GM19328 (cell line): ENCODE measurements around the gene ARHGAP24.
A peak's percentile ranks its signal among the peaks of the same experiment; 100 is the strongest.
"Not testable (repeated sequence)": the region's sequence is repeated elsewhere in the genome, so short reads cannot be mapped to it uniquely, and the experiment has no call there.

Source experiments
- ATAC-seq: cut with Tn5 transposase; IDR thresholded peaks from one replicate; pipeline ENCODE4 v1.9.1; 2021; ENCODE audit warnings: mild to moderate bottlenecking, moderate library complexity; ENCODE audit not compliant: unreplicated experiment

Gene ARHGAP24

GRCh38 chr4:85482010-85482738 is 7.2 kb downstream of the ARHGAP24 start:
- no peak for ATAC-seq

GRCh38 chr4:85486425-85487086 is 11.6 kb downstream of the ARHGAP24 start:
- no peak for ATAC-seq

DNA sequence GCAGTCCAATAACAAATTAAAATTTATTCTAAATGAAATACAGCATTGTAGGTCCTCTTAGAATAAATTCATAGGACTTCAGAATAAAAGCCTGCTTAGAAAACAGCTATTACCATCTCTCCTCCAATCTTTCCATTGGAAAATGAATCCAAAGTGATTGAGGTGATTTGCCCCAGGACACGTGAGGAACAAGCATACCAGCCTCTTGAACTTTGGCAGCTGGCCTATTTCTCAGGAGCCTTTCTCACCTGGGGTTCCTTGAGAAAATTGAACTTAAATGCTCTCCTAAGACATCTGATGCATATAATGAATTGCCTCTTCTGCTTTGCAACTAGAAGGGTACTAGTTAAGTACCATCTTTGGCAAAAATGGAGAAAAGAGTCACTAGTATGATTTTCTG is 13.5 kb downstream of the ARHGAP24 start:
- ATAC-seq = no peak

DNA sequence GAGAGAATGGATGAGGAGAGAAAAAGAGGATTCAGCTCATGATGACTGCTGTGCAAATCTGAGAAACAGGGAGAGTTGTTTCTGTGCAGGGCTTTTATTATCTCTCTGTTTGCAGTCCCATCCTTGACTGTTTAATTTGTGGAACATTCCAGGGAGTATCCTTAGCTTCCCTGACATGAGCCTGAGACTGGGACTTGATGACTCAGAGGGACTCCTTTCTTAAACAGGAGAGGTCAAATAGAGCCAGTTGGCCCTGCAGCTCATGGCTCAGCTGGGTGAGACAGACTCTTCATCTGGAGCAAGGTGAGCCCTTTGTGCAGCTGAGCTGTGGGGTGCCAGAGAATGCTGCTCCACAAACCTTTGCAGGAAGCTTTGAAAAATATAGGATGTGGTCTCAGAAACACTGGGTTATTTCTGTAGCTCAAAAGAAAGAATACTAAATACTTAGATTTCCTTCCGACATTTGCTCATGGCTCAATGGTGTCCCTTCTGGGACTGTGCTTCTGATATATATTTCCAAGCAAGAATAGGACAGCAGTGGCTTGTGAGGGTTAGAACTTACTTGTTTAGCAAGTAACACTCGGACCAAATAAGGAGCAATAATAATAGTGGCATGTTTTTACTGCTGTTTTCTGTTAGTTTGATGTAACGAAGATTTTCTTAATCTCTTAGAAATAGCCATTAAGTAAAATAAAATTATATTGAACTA is 14.5 kb downstream of the ARHGAP24 start:
- ATAC-seq = no peak

- no peak for ATAC-seq
Measured at GRCh38 chr4:85491527-85491926, 16.6 kb downstream of the ARHGAP24 start.

DNA sequence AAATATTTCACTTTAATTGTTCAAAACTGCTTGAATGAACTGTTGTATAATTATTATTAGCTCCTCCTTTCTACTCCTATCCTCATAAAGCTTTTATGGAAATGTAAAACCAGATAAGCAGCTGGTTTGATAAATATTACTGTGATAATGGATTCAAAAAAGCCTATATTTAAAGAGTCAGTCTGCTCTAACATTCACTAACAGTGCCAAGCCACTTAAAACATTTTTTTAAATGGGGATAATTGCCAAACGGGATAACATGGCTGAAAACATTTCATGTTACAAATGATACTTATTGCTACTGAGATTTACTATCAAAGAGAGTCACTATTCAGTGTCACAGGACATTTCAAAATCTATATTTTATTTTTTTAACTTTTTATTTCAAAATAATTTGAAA is 17.4 kb downstream of the ARHGAP24 start:
- no peak for ATAC-seq

GRCh38 chr4:85495621-85496020 is 20.7 kb downstream of the ARHGAP24 start:
- ATAC-seq = no peak

GRCh38 chr4:85496126-85496849 is 21.3 kb downstream of the ARHGAP24 start:
- ATAC-seq = no peak

- no peak for ATAC-seq
Measured at GRCh38 chr4:85496933-85497332, 22.0 kb downstream of the ARHGAP24 start.

- peak; percentile 80 for ATAC-seq
Measured at GRCh38 chr4:85498068-85498733, 23.3 kb downstream of the ARHGAP24 start.

DNA sequence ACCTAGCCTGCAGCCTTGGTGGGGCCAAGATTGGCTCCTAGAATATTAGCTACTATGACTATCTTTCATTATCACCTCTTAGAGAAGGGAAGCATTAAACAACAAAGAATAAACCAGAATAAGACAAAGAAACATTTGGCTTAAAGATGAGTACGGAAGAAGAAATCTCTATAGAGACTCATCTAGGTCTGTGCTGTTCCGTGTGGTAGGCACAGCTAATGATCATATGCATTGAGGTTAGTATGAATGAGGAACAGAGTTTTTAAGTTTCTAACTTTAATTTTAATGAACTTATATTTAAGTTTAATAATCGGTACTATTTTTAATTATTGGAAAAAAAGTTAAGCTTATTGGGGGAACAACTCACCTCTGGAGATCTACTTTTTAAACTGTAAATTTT is 24.6 kb downstream of the ARHGAP24 start:
- ATAC-seq = no peak

DNA sequence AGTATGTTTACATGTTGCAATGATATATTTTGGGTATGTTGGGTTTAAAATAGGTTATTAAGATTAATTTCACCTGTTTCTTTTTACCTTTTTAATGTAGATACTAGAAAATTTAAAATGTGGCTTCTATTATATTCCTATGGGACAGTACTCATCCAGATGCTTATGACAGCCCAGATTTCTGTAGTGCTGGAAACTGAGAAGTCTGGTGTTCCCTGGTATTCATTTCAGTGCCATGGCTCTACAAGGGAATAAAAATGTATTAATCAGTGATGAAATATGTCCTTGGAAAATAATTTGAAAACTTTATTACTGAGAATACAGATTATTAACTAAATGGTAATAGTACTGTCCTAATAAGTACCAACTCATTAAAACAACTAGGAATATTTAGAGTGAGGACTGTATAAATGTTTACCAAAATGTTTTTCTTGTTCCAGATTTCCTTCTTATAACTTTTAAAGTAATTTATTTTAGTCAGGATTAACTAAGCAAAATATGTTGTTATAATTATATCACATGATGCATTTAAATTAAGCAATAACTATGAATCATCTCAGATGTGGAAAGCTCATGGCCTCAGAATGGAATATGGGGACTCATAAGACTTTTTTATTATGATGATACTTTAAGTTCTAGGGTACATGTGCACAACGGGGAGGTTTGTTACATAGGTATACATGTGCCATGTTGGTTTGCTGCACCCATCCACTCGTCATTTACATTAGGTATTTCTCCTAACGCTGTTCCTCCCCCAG is 25.3 kb downstream of the ARHGAP24 start:
- ATAC-seq = no peak

- ATAC-seq = not testable (repeated sequence)
Measured at GRCh38 chr4:85501145-85501544, 26.2 kb downstream of the ARHGAP24 start.

GRCh38 chr4:85508654-85509053 is 33.7 kb downstream of the ARHGAP24 start:
- ATAC-seq = no peak

- no peak for ATAC-seq
Measured at GRCh38 chr4:85509882-85510631, 35.1 kb downstream of the ARHGAP24 start.

DNA sequence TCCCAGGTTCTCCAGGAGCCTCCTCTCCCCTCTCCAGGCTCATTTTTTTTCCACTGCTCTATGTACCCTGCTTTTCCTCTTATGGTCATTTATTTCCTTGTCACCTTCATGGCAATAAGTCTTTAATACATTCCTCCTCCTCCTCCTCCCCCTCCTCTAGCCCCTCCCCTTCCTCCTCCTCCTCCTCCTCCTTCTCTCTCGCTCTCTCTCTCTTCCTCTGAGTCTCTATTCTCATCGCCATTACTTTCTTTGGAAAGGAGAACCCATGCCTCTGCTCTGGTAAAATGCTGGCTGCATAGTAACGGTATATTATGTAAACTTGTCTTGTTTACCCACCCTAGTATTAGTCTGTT is 35.7 kb downstream of the ARHGAP24 start:
- ATAC-seq = no peak

- no peak for ATAC-seq
Measured at GRCh38 chr4:85512446-85513205, 37.7 kb downstream of the ARHGAP24 start.

DNA sequence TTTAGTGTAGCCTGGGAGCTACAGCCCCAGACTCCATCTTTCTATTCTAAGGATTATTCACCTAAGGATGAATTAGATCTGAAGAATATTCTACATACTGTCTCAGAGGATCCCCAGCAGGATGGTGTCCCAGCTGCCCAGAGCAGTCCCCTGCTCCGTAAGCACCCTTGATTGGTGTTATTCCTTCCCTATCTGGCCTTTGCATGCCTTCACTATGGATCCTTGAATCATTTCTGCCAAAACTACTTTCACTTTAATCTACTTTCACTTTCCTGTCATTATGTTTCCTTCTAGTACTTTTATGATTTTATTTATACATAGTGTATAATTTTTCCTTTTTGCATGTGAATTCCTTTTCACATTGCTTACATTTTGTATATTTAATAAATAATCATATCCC is 39.2 kb downstream of the ARHGAP24 start:
- ATAC-seq = no peak

DNA sequence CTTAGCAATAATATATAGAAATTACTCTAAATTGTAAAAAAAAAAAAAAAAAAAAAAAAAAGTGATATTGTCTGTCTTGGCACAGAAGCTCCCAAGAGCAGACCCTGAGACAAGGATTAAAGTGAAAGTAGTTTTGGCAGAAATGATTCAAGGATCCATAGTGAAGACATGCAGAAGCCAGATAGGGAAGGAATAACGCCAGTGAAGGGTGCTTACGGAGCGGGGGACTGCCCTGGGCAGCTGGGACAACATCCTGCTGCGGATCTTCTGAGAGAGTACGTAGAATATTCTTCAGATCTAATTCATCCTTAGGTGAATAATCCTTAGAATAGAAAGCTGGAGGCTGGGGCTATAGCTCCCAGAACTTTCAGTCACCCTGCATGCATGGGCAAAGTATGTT is 39.8 kb downstream of the ARHGAP24 start:
- ATAC-seq = no peak
